Stimulated activated CD4-positive, alpha-beta T cell treated with anti-CD3 and anti-CD28 coated beads, TNF-alpha, amount 100 ng/mL, for 1 hour (primary cell): ENCODE results near the gene DNAJC8.

ENCODE experiments used
- DNase-seq, 3 donors: peaks; one replicate each; pipeline ENCODE4 v3.0.0-alpha.2; 2020; ENCODE audit warnings: low read depth in 3 of 3, low spot score in 1 of 3

DNAJC8 gene

DNA sequence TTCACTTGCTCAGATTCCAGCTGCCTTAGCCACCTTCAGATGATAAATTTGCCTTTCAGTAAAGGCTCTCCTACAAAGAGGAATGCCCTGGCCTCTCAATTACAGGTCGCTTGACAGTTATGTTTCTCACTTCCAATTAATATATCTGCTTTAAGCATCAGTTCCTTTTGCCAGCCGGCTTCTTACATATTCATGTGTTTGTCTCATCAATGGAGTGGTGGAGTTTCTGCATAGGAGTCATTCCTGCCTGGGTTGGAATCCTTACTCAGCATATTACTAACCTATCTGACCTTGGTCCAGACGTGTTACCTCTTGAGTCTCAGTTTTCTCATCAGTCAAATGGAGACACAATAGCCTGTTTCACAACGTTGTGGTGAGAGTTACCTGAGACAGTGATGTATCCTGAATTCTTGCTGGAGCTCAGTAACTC is 17.1 kb upstream of the DNAJC8 start:
- no peak for DNase-seq

- no peak for DNase-seq
Measured at GRCh38 chr1:28249013-28249865, 16.4 kb upstream of the DNAJC8 start.

- peak; percentile 47 to 71 (median 56) for DNase-seq
Measured at GRCh38 chr1:28248273-28249012, 15.6 kb upstream of the DNAJC8 start.

GRCh38 chr1:28247612-28248272 is 14.9 kb upstream of the DNAJC8 start:
- no peak for DNase-seq

DNA sequence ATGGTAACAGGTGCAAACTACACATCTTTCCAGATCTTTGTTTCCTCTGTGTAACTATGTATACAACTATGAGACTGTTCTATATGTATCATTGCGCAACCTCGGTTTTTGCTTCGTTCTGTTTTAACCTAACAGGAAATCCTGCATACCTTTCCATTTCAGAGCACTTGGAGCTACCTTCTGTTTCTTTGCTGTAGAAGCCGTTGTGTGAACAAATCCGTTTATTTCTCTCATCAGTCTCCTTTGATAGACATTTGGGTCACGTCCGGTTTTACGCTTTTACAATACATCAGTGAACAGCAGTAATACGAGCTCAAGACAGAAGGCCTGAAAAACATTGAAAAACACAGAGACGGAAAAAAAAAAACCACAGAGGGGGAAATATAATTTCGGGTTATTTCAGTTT is 13.6 kb upstream of the DNAJC8 start:
- no peak for DNase-seq

- DNase-seq: no peak
Measured at GRCh38 chr1:28244549-28245251, 11.9 kb upstream of the DNAJC8 start.

DNA sequence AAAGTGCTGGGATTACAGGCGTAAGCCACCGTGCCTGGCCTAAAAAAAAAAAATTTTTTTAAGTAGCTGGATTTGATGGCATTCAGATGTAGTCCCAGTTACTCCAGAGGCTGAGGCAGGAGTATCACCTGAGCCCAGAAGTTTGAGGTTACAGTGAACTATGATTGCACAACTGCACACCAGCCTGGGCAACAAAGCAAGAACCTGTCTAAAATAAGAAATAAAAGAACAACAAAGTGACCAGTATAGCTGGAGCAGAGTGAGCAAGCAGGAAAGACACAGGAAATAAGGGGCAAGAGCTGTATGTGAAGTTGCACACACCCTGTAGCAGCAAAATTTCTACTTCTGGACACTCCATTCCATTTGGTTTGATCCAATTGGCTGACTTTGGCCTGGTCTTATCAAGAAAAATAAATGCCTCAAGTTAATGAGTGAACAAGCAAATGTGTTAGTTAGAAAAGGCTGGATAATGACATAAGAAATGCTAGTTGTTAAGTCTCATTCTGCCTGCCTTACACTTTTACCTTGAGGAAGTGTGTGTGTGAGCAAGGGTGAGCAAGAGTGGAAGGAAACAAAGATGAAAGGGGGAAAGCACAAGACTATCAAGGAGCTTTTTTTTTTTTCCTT is 11.0 kb upstream of the DNAJC8 start:
- no peak for DNase-seq

- no peak for DNase-seq
Measured at GRCh38 chr1:28241638-28242241, 8.9 kb upstream of the DNAJC8 start.

- no peak for DNase-seq
Measured at GRCh38 chr1:28240024-28240423, 7.2 kb upstream of the DNAJC8 start.

GRCh38 chr1:28239004-28239403 is 6.2 kb upstream of the DNAJC8 start:
- DNase-seq: no peak

GRCh38 chr1:28236656-28237322 is 4.0 kb upstream of the DNAJC8 start:
- no peak for DNase-seq

- peak; percentile 81 to 88 (median 82) for DNase-seq
Measured at GRCh38 chr1:28235755-28236655, 3.2 kb upstream of the DNAJC8 start, which contains the start of gene ATP5IF1. Gene ATP5IF1, plus strand, starts transcription at chr1:28236124. Its CDS starts 60 bp downstream, at chr1:28236184.

- DNase-seq: no peak
Measured at GRCh38 chr1:28233264-28233606, 406 bp upstream of the DNAJC8 start.

DNA sequence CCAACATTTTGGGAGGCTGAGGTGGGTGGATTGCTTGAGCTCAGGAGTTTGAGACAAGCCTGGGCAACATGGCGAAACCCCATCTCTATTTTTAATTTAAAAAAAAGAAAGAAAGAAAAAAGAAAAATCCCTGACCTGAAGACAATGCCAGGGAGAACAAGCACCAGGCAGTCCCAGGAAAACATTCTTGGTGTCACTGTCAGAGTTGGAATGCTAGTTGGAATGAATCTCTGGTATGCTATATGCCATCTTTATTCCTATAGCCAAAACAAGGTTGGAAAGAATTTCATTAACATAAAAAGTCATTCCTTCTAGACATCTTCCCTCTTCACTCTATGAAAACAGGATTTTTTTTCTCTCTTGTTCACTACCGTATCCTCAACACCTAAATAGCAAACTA is 2.8 kb downstream of the DNAJC8 start:
- no peak for DNase-seq

DNA sequence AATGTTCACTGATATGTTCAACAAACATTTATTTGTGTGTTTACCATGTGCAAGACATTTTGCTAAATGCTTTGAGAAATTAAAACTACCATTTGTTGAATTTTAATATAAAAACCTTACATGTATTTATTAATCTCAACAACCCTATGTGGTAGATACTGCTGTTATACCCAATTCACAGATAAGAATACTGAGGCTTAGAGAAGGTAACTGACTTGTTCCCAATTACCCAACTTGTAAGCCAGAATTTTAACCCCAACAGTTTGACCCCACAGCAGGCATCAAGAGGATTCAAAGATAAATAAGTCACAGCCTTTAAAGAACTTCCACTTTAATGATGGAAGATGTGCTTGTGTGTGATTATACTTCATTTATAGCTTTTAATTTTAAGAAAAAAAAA is 3.7 kb downstream of the DNAJC8 start:
- no peak for DNase-seq

- DNase-seq: no peak
Measured at GRCh38 chr1:28213315-28213714, 19.5 kb downstream of the DNAJC8 start.

DNA sequence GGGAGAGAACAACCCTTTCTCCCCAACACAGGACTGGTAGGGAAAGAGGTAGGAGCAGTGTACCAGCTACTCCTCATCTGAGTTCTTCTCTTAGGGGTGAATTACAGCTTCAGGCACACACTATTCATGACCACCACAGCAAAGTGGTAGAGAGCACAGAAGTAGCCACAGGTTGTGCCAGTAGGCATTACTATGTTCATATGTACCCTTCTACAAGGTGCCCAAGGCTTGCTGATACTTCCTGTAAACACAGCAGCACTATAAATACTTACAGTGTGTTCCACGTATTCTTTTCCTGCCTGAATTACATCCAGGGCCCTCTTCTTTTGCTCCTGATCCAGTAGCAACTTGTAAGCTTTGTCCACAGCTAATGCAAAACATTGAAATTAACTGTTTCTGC is 23.1 kb downstream of the DNAJC8 start:
- DNase-seq: no peak

GRCh38 chr1:28208818-28209441 is 23.9 kb downstream of the DNAJC8 start:
- DNase-seq: peak in 2 of 3 donors; percentile 30 to 34
